ENCODE measurements around the gene MRPL37. TPM values are rescaled to one million over a fixed set of nuclear protein-coding genes. Genes with fewer than 3 reads are reported as not detected.
"Not testable (repeated sequence)": the region's sequence is repeated elsewhere in the genome, so short reads cannot be mapped to it uniquely, and the experiment has no call there.

MRPL37 gene
- total RNA-seq, 5 donors from 2014 or later (not counting 1 experiment from before 2014, with no cell fraction given): 27.4 to 45.7 (median 40.6) TPM

GRCh38 chr1:54207896-54208295, 7.9 kb downstream of the MRPL37 start:
- H3K9me3 Mint-ChIP-seq; ATAC-seq (replicated peaks in 1 of 4); H3K4me3 Mint-ChIP-seq; H3K4me3 ChIP-seq (ENCODE audit: control insufficient read depth in 1 of 2, extremely low read depth in 1 of 2, low read length in 1 of 2); H3K27me3 Mint-ChIP-seq; H3K9me3 ChIP-seq; POLR2A ChIA-PET; H3K4me1 ChIP-seq (ENCODE audit: control insufficient read depth in 1 of 2, extremely low read depth in 1 of 2, insufficient read depth in 2 of 2, low read length in 2 of 2); DNase-seq; CTCF ChIA-PET; H3K27me3 ChIP-seq (replicated peaks in 1 of 2; ENCODE audit: control insufficient read depth in 2 of 2, extremely low read depth in 1 of 2, insufficient read depth in 2 of 2, low read length in 1 of 2); H3K27ac ChIP-seq (ENCODE audit: low read length); H3K27ac Mint-ChIP-seq: not testable (repeated sequence)
- peaks cover 7 to 68% of the 10 kb centered on the region in 2 donors for H3K36me3 ChIP-seq (ENCODE audit: control insufficient read depth in 2 of 2, extremely low read depth in 1 of 2, insufficient read depth in 1 of 2, low read length in 1 of 2)
- WGBS (ENCODE audit: insufficient coverage): 100% methylated on average over 1 of the region's 4 CpGs
- peaks cover 63% of the 10 kb centered on the region for H3K36me3 Mint-ChIP-seq
- H3K4me1 Mint-ChIP-seq: peaks cover 9 to 11% (median 9%) of the 10 kb centered on the region in 3 donors

DNA sequence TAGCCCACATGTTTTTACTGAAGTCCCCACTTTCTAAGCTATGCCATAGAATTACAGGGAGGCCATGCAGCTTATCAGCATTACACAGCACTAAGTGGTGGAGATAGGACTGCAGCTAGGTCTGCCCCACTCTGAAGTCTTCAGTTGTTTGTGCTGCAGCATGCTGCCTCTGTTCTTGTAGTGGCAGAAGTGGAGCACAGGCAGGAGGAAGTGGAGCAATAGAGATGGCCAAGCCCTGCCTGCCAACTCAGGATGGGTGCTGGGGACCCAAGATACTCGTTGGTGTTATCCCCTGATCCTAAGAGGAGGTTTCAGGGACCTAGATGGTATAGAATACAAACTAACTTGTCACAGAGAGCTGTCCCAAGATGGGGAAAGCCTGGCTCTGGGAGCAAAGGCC, 12.9 kb downstream of the MRPL37 start:
- ATAC-seq (replicated peaks in 1 of 4): no peak
- H3K27ac Mint-ChIP-seq: no peak overlapping the region
- H3K9me3 Mint-ChIP-seq: no peaks in the 10 kb centered on the region
- POLR2A ChIA-PET: no interaction called here
- peaks cover 2 to 6% (median 2%) of the 10 kb centered on the region in 3 donors for H3K4me1 Mint-ChIP-seq
- Histone ChIP-seq H3K4me1 (ENCODE audit: control insufficient read depth in 1 of 2, extremely low read depth in 1 of 2, insufficient read depth in 2 of 2, low read length in 2 of 2) (no peaks in the 10 kb centered on the region), H3K9me3 (no peaks in the 10 kb centered on the region), H3K27ac (ENCODE audit: low read length) (no peak overlapping the region), H3K27me3 (replicated peaks in 1 of 2; ENCODE audit: control insufficient read depth in 2 of 2, extremely low read depth in 1 of 2, insufficient read depth in 2 of 2, low read length in 1 of 2) (no peaks in the 10 kb centered on the region), H3K36me3 (ENCODE audit: control insufficient read depth in 2 of 2, extremely low read depth in 1 of 2, insufficient read depth in 1 of 2, low read length in 1 of 2) (peaks cover under 1 to 93% of the 10 kb centered on the region in 2 donors), H3K4me3 (ENCODE audit: control insufficient read depth in 1 of 2, extremely low read depth in 1 of 2, low read length in 1 of 2) (no peak overlapping the region)
- no peak for DNase-seq
- H3K4me3 Mint-ChIP-seq: no peak overlapping the region
- CTCF ChIA-PET: interaction anchor here in 1 of 2 donors (0.5 kb wide), 1 partner anchor 267 kb away, joined by 3 read pairs; the partner anchor contains the start of gene IFT25
- no CpG with 5 or more reads among the region's 1 CpG for WGBS (ENCODE audit: insufficient coverage)
- no peaks in the 10 kb centered on the region for H3K27me3 Mint-ChIP-seq
- H3K36me3 Mint-ChIP-seq: peaks cover 73% of the 10 kb centered on the region

DNA sequence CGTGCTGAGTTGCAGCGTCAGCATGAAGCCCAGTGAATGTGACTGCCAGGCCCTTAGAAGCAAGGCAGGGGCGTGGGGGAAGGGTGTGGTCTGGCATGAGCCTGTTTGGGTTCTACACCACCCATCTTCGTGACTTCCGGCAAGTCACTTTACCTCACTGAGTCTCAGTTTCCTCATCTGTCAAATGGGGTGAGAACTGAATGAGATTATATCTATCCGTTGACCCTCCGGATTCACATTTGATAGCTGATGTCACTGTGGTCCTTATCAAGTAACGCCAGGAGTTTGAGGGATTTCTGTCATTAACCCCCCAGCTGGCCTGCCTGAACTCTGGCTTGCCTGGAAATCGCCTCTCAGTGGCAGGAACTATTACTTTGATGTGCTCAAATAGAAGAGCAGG, 15.6 kb downstream of the MRPL37 start:
- Mint-ChIP-seq H3K9me3 (no peaks in the 10 kb centered on the region), H3K4me1 (peaks cover 0 to 6% (median 2%) of the 10 kb centered on the region in 3 donors), H3K27me3 (no peaks in the 10 kb centered on the region), H3K4me3 (no peak overlapping the region), H3K27ac (no peak overlapping the region), H3K36me3 (peaks cover 61% of the 10 kb centered on the region)
- Histone ChIP-seq H3K27me3 (replicated peaks in 1 of 2; ENCODE audit: control insufficient read depth in 2 of 2, extremely low read depth in 1 of 2, insufficient read depth in 2 of 2, low read length in 1 of 2) (no peaks in the 10 kb centered on the region), H3K4me1 (ENCODE audit: control insufficient read depth in 1 of 2, extremely low read depth in 1 of 2, insufficient read depth in 2 of 2, low read length in 2 of 2) (no peaks in the 10 kb centered on the region), H3K4me3 (ENCODE audit: control insufficient read depth in 1 of 2, extremely low read depth in 1 of 2, low read length in 1 of 2) (no peak overlapping the region), H3K9me3 (no peaks in the 10 kb centered on the region), H3K36me3 (ENCODE audit: control insufficient read depth in 2 of 2, extremely low read depth in 1 of 2, insufficient read depth in 1 of 2, low read length in 1 of 2) (peaks cover 5 to 85% of the 10 kb centered on the region in 2 donors), H3K27ac (ENCODE audit: low read length) (no peak overlapping the region)
- ChIA-PET CTCF (no interaction called here), POLR2A (no interaction called here)
- ATAC-seq (replicated peaks in 1 of 4) (no peak), DNase-seq (no peak)
- 100% methylated on average over 7 of the region's 9 CpGs for WGBS (ENCODE audit: insufficient coverage)

- ATAC-seq (replicated peaks in 1 of 4): no peak
- ChIA-PET CTCF (interaction anchor here in 1 of 2 donors (1.5 kb wide), 1 partner anchor 20 kb away, joined by 3 read pairs; the partner anchor contains the start of genes CYB5RL and MRPL37), POLR2A (interaction anchor here in 1 of 2 donors (0.6 kb wide), 1 partner anchor 920 kb away, joined by 3 read pairs; no protein-coding TSS in a partner anchor)
- Mint-ChIP-seq H3K4me3 (no peak overlapping the region), H3K27ac (peak overlapping the region; percentile 23 to 64), H3K9me3 (no peaks in the 10 kb centered on the region), H3K27me3 (no peaks in the 10 kb centered on the region), H3K36me3 (peaks cover 34% of the 10 kb centered on the region), H3K4me1 (peaks cover 0 to 21% (median 3%) of the 10 kb centered on the region in 3 donors)
- Histone ChIP-seq H3K36me3 (ENCODE audit: control insufficient read depth in 2 of 2, extremely low read depth in 1 of 2, insufficient read depth in 1 of 2, low read length in 1 of 2) (peaks cover 10 to 62% of the 10 kb centered on the region in 2 donors), H3K4me3 (ENCODE audit: control insufficient read depth in 1 of 2, extremely low read depth in 1 of 2, low read length in 1 of 2) (no peak overlapping the region), H3K4me1 (ENCODE audit: control insufficient read depth in 1 of 2, extremely low read depth in 1 of 2, insufficient read depth in 2 of 2, low read length in 2 of 2) (no peaks in the 10 kb centered on the region), H3K27ac (ENCODE audit: low read length) (no peak overlapping the region), H3K9me3 (no peaks in the 10 kb centered on the region), H3K27me3 (replicated peaks in 1 of 2; ENCODE audit: control insufficient read depth in 2 of 2, extremely low read depth in 1 of 2, insufficient read depth in 2 of 2, low read length in 1 of 2) (no peaks in the 10 kb centered on the region)
- WGBS (ENCODE audit: insufficient coverage): 94% methylated on average over 8 of the region's 11 CpGs
- no peak for DNase-seq
Measured at GRCh38 chr1:54218883-54219687, 19.1 kb downstream of the MRPL37 start.

GRCh38 chr1:54219688-54220003, 19.7 kb downstream of the MRPL37 start:
- no peak for ATAC-seq (replicated peaks in 1 of 4)
- H3K9me3 Mint-ChIP-seq: no peaks in the 10 kb centered on the region
- no peaks in the 10 kb centered on the region for H3K27me3 Mint-ChIP-seq
- Histone ChIP-seq H3K27me3 (replicated peaks in 1 of 2; ENCODE audit: control insufficient read depth in 2 of 2, extremely low read depth in 1 of 2, insufficient read depth in 2 of 2, low read length in 1 of 2) (no peaks in the 10 kb centered on the region), H3K9me3 (no peaks in the 10 kb centered on the region), H3K27ac (ENCODE audit: low read length) (no peak overlapping the region), H3K36me3 (ENCODE audit: control insufficient read depth in 2 of 2, extremely low read depth in 1 of 2, insufficient read depth in 1 of 2, low read length in 1 of 2) (peaks cover 10 to 58% of the 10 kb centered on the region in 2 donors), H3K4me1 (ENCODE audit: control insufficient read depth in 1 of 2, extremely low read depth in 1 of 2, insufficient read depth in 2 of 2, low read length in 2 of 2) (no peaks in the 10 kb centered on the region), H3K4me3 (ENCODE audit: control insufficient read depth in 1 of 2, extremely low read depth in 1 of 2, low read length in 1 of 2) (no peak overlapping the region)
- H3K4me3 Mint-ChIP-seq: no peak overlapping the region
- ChIA-PET POLR2A (interaction anchor here in 1 of 2 donors (0.6 kb wide), 1 partner anchor 919 kb away, joined by 3 read pairs; no protein-coding TSS in a partner anchor), CTCF (interaction anchor here in 1 of 2 donors (1.5 kb wide), 1 partner anchor 20 kb away, joined by 3 read pairs; the partner anchor contains the start of genes CYB5RL and MRPL37)
- H3K36me3 Mint-ChIP-seq: peaks cover 30% of the 10 kb centered on the region
- DNase-seq: no peak
- H3K4me1 Mint-ChIP-seq: peaks cover 0 to 21% (median 3%) of the 10 kb centered on the region in 3 donors
- peak overlapping the region in 1 of 2 donors; percentile 53 for H3K27ac Mint-ChIP-seq
- WGBS (ENCODE audit: insufficient coverage): 90% methylated on average over 2 of the region's 3 CpGs

DNA sequence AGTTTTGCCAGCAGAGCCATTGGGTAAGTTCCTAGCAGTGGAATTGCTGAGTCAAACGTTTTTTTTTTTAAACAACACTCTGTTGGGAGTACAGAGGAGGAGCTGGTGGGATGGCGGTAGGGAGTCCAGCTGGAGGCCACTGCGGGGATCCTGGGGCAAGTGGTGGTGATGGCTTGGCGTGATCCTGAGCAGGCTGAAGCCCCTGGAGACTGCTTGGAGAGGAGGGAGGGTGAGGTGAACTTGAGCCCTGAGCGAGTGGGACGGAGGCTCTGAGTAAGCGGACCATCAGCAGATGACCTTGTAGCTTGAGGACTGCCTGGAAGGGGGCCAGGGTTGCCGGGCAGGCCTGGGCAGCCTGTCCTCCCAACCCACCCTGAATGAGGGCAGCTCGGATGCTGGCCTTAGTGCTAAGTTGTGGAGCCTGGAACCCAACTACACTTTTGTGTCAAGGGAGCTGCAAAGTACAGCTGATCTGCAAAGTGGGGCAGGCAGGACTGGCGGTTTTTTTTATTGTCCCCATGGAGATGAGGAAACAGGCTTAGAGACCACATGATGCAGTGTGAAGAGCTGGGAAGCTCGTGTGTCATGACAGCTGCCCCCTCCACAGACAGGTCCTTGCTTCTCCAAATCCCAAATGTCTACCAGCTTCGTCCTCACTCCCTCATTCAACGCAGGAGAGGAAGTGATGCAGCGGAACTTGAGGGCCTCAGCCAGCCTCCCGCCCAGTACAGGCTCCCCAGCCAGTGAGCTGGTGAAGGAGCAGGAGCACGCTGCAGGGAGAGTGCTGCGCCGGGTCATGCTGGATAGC, 20.2 kb downstream of the MRPL37 start:
- no peaks in the 10 kb centered on the region for H3K4me1 ChIP-seq (ENCODE audit: control insufficient read depth in 1 of 2, extremely low read depth in 1 of 2, insufficient read depth in 2 of 2, low read length in 2 of 2)
- Mint-ChIP-seq H3K9me3 (no peaks in the 10 kb centered on the region), H3K4me1 (peaks cover 0 to 21% (median 3%) of the 10 kb centered on the region in 3 donors), H3K36me3 (peaks cover 31% of the 10 kb centered on the region), H3K4me3 (no peak overlapping the region), H3K27me3 (no peaks in the 10 kb centered on the region), H3K27ac (peak overlapping the region in 1 of 2 donors; percentile 53)
- CTCF ChIA-PET: interaction anchor here in 1 of 2 donors (1.5 kb wide), 1 partner anchor 21 kb away, joined by 3 read pairs; the partner anchor contains the start of genes CYB5RL and MRPL37
- H3K36me3 ChIP-seq (ENCODE audit: control insufficient read depth in 2 of 2, extremely low read depth in 1 of 2, insufficient read depth in 1 of 2, low read length in 1 of 2): peaks cover 10 to 52% of the 10 kb centered on the region in 2 donors
- H3K27ac ChIP-seq (ENCODE audit: low read length): no peak overlapping the region
- DNase-seq (peak in 1 of 35 experiments; percentile 10), ATAC-seq (replicated peaks in 1 of 4) (no peak)
- 72% methylated on average over 7 of the region's 18 CpGs for WGBS (ENCODE audit: insufficient coverage)
- no peaks in the 10 kb centered on the region for H3K27me3 ChIP-seq (replicated peaks in 1 of 2; ENCODE audit: control insufficient read depth in 2 of 2, extremely low read depth in 1 of 2, insufficient read depth in 2 of 2, low read length in 1 of 2)
- H3K4me3 ChIP-seq (ENCODE audit: control insufficient read depth in 1 of 2, extremely low read depth in 1 of 2, low read length in 1 of 2): no peak overlapping the region
- H3K9me3 ChIP-seq: no peaks in the 10 kb centered on the region
- POLR2A ChIA-PET: interaction anchor here in 1 of 2 donors (0.6 kb wide), 1 partner anchor 918 kb away, joined by 3 read pairs; no protein-coding TSS in a partner anchor
